ENCODE results near the gene TTLL12.
A peak's percentile ranks its signal among the peaks of the same experiment; 100 is the strongest.

Gene TTLL12

DNA sequence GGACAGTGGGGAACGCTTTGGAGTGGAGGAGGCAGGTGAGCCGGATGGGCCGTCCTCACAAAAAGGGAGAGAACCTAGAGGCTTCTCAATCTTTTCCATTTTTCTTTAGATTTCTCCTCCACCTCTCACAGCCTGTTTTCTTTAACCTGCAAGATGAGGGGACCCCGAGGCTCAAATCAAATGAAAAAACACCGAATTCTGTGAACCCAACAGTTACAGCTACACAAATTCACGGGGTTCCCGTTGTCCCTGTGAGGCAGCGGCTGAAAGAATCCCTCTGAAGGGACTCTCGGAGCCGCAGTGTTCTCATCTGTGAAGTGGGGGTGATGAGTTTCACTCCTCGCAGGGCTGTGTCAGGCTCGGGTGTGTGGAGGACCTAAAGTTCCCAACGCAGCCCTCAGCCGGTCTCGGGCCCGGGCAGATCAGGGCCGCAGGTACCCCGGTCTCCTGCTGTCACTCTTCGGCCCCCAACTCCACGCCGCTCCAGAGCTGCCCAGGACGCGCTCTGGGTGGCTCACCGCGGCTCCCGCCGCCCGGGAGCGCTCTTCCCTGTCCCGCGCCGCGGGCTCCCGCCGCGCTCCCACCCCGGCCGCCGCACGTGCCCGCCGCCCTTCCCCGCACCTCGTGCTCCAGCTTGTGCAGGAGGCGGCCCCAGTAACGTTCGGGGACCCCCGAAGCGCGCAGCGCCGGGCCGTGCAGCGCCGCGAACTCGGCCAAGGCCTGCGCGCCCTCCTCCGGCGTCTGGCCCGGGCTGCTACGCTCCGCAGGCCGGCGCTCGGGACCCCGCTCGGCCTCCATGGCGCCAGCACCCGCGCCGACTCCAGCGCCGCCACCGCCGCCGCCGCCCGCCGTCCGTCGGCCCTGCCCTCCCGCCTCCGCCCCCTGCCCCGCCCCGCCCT lies at the start of gene TTLL12:
TSS of gene TTLL12 (minus strand) at position 863 of the 899 bp plus-strand sequence. CDS start at position 798, 65 bp downstream.
- peak in 1 of 2 donors; percentile 38 for DNase-seq
- Histone ChIP-seq H3K4me1 (peaks cover 0 to 18% (median 16%) of the 10 kb centered on the region in 4 donors), H3K36me3 (peaks cover 0 to 12% (median 9%) of the 10 kb centered on the region in 3 donors), H3K27ac (peak within 1 kb of the TSS; percentile 77 to 87), H3K9me3 (no peaks in the 10 kb centered on the region), H3K27me3 (no peaks in the 10 kb centered on the region), H3K4me3 (peak within 1 kb of the TSS; percentile 72 to 83)
- TF ChIP-seq, protein P1, sequence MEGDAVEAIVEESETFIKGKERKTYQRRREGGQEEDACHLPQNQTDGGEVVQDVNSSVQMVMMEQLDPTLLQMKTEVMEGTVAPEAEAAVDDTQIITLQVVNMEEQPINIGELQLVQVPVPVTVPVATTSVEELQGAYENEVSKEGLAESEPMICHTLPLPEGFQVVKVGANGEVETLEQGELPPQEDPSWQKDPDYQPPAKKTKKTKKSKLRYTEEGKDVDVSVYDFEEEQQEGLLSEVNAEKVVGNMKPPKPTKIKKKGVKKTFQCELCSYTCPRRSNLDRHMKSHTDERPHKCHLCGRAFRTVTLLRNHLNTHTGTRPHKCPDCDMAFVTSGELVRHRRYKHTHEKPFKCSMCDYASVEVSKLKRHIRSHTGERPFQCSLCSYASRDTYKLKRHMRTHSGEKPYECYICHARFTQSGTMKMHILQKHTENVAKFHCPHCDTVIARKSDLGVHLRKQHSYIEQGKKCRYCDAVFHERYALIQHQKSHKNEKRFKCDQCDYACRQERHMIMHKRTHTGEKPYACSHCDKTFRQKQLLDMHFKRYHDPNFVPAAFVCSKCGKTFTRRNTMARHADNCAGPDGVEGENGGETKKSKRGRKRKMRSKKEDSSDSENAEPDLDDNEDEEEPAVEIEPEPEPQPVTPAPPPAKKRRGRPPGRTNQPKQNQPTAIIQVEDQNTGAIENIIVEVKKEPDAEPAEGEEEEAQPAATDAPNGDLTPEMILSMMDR (IDR thresholded peaks at IDR 0.05): no peak
- intact Hi-C loops (cut with DNase I; ENCODE audit: low total_unique reads): no loop called here

DNA sequence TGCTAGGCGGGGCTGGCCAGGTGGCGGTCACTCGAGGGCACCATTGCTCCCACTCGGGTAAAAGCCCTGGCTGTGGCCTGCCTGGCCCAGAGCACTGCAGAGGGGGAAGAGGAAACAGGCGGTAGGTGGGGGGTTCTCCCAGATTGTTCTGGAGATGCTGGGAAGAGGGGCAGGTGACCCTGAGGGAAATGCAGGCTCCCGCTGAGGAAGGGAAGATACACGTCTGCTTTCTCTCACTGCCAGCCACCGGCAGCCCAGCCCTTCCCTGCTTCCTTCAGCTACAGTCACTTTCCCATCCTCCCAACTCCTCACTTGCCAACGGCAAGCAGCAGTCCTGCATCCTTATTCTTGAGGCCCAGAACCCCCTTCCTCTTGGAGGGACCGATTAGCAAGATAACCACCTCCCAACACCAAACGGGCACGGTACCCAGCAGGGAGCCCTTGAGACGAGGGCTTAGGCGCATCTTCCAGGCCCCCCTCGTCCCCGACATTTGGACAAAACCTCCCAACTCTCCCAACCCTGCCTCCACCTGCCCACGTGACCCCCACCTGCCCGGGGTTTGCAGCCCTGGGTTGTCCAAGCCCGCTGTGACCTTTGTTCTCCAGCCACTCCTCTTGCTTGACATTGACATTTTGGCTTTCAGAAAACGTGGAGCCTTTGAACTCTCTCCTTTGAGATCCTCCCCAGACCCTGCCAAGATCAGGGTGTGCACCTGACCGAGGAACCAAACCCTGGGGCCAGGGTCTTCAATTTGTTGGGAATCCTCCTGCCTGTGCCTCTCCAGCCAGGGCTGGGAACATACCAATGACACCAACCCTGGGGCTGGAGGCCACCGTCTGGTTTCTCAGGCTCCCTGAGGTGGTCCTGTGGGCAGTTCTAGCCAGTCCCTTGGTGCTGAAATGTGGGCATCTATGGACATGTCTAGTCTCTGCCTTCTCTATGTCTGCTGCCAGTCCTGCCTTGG lies 48.8 kb upstream of the TTLL12 start:
- intact Hi-C loops (cut with DNase I; ENCODE audit: low total_unique reads): no loop called here
- DNase-seq: no peak
- Histone ChIP-seq H3K27ac (no peak overlapping the region), H3K36me3 (no peaks in the 10 kb centered on the region), H3K27me3 (peaks cover 0 to 52% of the 10 kb centered on the region in 2 donors), H3K9me3 (no peaks in the 10 kb centered on the region), H3K4me1 (peaks cover 0 to 32% (median 17%) of the 10 kb centered on the region in 4 donors), H3K4me3 (no peak overlapping the region)
- TF ChIP-seq, protein P1 (IDR thresholded peaks at IDR 0.05): no peak

GRCh38 chr22:43234264-43234988 lies 47.5 kb upstream of the TTLL12 start:
- no peak for DNase-seq

DNA sequence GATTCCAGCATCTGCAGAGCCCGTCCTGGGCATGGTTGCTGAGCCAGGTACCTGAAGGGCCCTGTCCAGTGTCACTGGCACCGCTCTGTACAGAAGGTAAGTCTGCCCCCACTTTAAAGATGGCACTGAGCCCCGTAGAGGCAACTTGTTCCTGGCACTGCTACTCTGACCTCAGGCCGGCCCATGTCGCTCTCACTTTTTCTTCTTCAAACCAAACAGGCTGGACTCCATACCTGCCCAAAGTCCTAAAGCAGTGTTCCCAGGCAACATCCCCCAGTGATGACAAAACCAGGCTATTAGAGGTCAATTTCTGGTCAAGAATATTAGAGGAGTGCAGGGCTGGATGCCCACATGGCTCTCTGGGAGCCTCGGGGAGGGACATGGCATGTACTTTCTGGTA lies 46.6 kb upstream of the TTLL12 start:
- no peak for DNase-seq
- H3K27me3 ChIP-seq: peaks cover 0 to 61% of the 10 kb centered on the region in 2 donors
- peaks cover 0 to 31% (median 13%) of the 10 kb centered on the region in 4 donors for H3K4me1 ChIP-seq
- intact Hi-C loops (cut with DNase I; ENCODE audit: low total_unique reads): loop anchor here (5.0 kb wide), 1 partner anchor 154 kb away; no protein-coding TSS in a partner anchor
- H3K27ac ChIP-seq: no peak overlapping the region
- H3K9me3 ChIP-seq: no peaks in the 10 kb centered on the region
- TF ChIP-seq, protein P1 (IDR thresholded peaks at IDR 0.05): no peak
- H3K36me3 ChIP-seq: no peaks in the 10 kb centered on the region
- no peak overlapping the region for H3K4me3 ChIP-seq

More at GRCh38 chr22:43234264-43234988, 47.5 kb upstream of the TTLL12 start:
- peaks cover 0 to 32% (median 15%) of the 10 kb centered on the region in 4 donors for H3K4me1 ChIP-seq
- intact Hi-C loops (cut with DNase I; ENCODE audit: low total_unique reads): loop anchor here (5.0 kb wide), 1 partner anchor 153 kb away; no protein-coding TSS in a partner anchor
- H3K27me3 ChIP-seq: peaks cover 0 to 55% of the 10 kb centered on the region in 2 donors
- no peaks in the 10 kb centered on the region for H3K36me3 ChIP-seq
- TF ChIP-seq, protein P1 (IDR thresholded peaks at IDR 0.05): no peak
- H3K4me3 ChIP-seq: no peak overlapping the region
- H3K9me3 ChIP-seq: no peaks in the 10 kb centered on the region
- no peak overlapping the region for H3K27ac ChIP-seq
